ENCODE data around the gene SLC25A33. TPM values are rescaled to one million over a fixed set of nuclear protein-coding genes. Genes with fewer than 3 reads are reported as not detected.

The SLC25A33 gene
- total RNA-seq, 2 donors from 2014 or later = 5.0 to 8.4 TPM

DNA sequence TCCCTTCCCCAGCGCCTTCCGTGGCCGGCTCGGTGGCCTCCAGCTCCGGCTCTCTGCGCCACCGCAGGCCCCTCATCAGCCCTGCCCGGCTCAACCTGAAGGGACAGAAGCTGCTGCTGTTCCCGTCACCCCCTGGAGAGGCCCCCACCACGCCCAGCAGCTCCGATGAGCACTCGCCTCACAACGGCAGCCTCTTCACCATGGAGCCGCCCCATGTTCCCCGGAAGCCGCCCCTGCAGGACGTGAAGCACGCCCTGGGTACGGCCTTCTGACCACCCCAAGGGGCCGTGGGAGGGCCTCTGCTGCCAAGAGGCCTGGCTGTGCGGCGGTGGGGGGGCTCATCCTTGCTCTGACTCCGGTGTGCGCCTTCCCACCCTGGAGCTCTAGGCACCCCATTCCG, 71.3 kb downstream of the SLC25A33 start:
- Histone ChIP-seq H3K4me1 (no peaks in the 10 kb centered on the region), H3K9me3 (no peaks in the 10 kb centered on the region), H3K27me3 (no peaks in the 10 kb centered on the region), H3K9ac (ENCODE audit: low read depth in 2 of 2, low read length in 2 of 2) (no peak overlapping the region), H3K4me3 (no peak overlapping the region), H3K27ac (no peak overlapping the region), H3K36me3 (no peaks in the 10 kb centered on the region)
- TF ChIP-seq, protein P1, sequence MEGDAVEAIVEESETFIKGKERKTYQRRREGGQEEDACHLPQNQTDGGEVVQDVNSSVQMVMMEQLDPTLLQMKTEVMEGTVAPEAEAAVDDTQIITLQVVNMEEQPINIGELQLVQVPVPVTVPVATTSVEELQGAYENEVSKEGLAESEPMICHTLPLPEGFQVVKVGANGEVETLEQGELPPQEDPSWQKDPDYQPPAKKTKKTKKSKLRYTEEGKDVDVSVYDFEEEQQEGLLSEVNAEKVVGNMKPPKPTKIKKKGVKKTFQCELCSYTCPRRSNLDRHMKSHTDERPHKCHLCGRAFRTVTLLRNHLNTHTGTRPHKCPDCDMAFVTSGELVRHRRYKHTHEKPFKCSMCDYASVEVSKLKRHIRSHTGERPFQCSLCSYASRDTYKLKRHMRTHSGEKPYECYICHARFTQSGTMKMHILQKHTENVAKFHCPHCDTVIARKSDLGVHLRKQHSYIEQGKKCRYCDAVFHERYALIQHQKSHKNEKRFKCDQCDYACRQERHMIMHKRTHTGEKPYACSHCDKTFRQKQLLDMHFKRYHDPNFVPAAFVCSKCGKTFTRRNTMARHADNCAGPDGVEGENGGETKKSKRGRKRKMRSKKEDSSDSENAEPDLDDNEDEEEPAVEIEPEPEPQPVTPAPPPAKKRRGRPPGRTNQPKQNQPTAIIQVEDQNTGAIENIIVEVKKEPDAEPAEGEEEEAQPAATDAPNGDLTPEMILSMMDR (IDR thresholded peaks at IDR 0.05) = no peak
- DNase-seq = no peak
- intact Hi-C loops (cut with DNase I) = no loop called here

DNA sequence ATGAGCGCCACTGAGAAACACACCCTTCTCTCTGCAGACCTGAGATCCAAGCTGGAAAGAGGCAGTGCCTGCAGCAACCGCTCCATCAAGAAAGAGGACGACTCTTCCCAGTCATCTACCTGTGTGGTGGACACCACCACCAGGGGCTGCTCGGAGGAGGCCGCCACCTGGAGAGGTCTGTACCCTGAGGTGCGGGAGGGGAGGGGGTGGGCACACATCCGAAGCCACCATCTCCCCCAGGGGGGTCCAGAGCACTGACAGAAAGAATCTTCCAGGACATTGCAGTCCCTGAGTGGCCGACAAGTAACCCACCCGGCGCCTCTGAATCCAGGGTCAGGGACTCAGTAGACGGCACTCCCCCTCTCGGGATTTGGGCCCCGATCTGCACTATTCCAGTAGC, 72.5 kb downstream of the SLC25A33 start:
- H3K27ac ChIP-seq = no peak overlapping the region
- H3K4me1 ChIP-seq = no peaks in the 10 kb centered on the region
- no peak overlapping the region for H3K9ac ChIP-seq (ENCODE audit: low read depth in 2 of 2, low read length in 2 of 2)
- intact Hi-C loops (cut with DNase I) = no loop called here
- TF ChIP-seq, protein P1 (IDR thresholded peaks at IDR 0.05) = no peak
- DNase-seq = no peak
- no peaks in the 10 kb centered on the region for H3K27me3 ChIP-seq
- no peak overlapping the region for H3K4me3 ChIP-seq
- no peaks in the 10 kb centered on the region for H3K36me3 ChIP-seq
- no peaks in the 10 kb centered on the region for H3K9me3 ChIP-seq

DNA sequence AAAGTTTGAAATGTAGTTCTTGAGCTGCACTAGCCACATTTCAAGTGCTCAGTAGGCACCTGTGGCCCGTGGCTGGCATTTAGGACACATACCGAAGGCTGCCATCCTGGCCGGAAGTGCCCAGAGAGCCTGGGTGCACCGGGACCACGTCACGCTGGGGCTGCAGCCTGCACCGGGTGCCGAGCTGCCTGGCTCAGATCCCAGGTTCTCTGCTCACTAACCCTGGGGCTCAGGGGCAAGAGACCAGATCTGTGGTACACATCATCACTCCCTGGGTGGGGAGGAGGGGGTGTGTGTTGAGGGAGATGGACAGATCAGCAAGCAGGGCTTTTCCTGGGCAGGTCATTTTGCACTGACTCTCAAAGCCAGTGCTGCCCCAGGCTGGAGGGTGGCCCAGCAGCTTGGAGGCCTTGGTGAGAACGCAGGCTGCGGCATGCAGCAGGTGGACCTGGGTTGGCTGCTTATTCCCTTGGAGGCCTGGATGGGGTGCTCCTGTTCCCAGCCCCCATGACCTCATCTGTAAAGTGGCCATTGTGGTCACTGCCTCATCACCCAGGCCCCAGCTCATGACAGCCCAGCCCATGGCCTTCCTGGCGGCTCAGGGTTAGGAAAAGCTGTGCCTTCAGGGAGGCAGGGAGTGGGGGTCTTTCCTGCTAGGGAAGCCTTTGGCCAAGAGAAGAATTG, 73.0 kb downstream of the SLC25A33 start:
- Histone ChIP-seq H3K27me3 (no peaks in the 10 kb centered on the region), H3K4me1 (no peaks in the 10 kb centered on the region), H3K4me3 (no peak overlapping the region), H3K27ac (no peak overlapping the region), H3K9me3 (no peaks in the 10 kb centered on the region), H3K9ac (ENCODE audit: low read depth in 2 of 2, low read length in 2 of 2) (no peak overlapping the region), H3K36me3 (no peaks in the 10 kb centered on the region)
- TF ChIP-seq, protein P1 (IDR thresholded peaks at IDR 0.05) = no peak
- no peak for DNase-seq
- intact Hi-C loops (cut with DNase I) = no loop called here

DNA sequence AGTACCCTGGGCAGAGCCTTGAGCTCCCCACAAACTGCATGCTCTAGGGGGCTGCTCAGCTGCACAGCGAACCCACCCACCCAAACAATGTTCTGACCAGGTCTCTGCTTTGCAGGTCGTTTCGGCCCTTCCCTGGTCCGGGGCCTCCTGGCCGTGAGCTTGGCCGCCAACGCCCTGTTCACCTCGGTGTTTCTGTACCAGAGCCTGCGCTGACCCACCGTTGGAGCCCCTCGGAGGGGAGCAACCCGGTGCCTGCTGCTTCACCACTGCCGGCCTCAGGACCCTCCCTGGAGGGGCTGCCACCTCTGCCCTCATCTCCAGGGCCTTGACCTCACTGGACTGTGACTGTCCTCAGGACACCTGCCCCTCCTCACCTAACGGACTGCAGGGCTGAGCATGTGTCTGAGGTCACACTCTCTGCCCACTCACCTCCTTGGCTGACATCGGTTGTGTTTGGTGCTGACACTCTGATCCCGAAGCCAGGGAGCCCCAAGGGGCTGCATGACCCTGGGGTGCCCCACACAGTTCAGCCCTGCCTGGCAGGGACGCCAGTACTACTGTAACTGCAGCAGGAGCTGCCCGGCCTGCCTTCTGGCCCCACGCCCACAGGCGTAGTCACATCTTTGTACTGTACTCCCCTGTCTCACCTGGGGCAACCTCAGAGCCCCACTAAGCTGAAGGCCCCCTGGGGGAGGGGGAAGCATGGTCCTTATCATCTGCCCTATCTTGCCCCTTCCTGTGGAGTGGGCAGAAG, 73.8 kb downstream of the SLC25A33 start:
- no peaks in the 10 kb centered on the region for H3K36me3 ChIP-seq
- DNase-seq = no peak
- TF ChIP-seq, protein P1 (IDR thresholded peaks at IDR 0.05) = no peak
- intact Hi-C loops (cut with DNase I) = no loop called here
- H3K27ac ChIP-seq = no peak overlapping the region
- no peak overlapping the region for H3K9ac ChIP-seq (ENCODE audit: low read depth in 2 of 2, low read length in 2 of 2)
- H3K9me3 ChIP-seq = no peaks in the 10 kb centered on the region
- no peaks in the 10 kb centered on the region for H3K27me3 ChIP-seq
- H3K4me3 ChIP-seq = no peak overlapping the region
- no peaks in the 10 kb centered on the region for H3K4me1 ChIP-seq

DNA sequence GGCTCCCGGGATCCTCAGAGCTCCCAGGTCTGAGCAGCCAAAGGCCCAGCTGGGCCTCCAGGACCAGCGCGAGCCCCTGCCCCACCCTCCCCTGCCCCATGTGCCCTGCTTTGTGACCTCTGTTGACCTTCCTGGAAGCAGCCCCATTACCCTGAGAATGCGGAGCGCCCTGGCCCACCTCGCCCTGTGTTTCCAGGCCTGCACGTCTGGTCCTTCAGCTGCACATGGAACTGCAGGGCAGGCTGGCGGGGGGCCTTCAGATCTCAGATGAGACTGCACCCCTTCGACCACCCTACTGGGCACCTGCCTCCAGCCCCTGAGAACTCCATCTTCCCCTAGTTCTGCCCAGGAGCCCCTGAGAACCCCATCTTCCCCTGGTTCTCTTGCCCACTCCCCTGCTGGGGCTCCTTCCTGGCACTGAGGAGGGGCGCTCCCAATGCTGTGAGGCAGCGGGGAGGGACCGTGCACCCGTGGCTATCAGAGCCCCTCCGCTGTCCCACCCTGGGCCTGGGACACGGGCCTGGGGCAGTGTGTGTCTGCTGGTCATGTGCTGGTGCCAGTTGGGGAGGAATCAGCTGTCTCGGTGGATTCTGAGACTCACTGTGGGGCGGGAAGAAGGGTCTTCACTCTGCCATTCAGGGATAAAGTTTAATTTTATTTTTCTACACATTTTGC, 74.5 kb downstream of the SLC25A33 start:
- Histone ChIP-seq H3K27me3 (no peaks in the 10 kb centered on the region), H3K4me3 (no peak overlapping the region), H3K4me1 (no peaks in the 10 kb centered on the region), H3K9me3 (no peaks in the 10 kb centered on the region), H3K27ac (no peak overlapping the region), H3K9ac (ENCODE audit: low read depth in 2 of 2, low read length in 2 of 2) (no peak overlapping the region), H3K36me3 (no peaks in the 10 kb centered on the region)
- intact Hi-C loops (cut with DNase I) = no loop called here
- TF ChIP-seq, protein P1 (IDR thresholded peaks at IDR 0.05) = no peak
- DNase-seq = no peak
